ENCODE measurements around the gene TUBA4A. TPM values are rescaled to one million over a fixed set of nuclear protein-coding genes. Genes with fewer than 3 reads are reported as not detected.

Gene TUBA4A
- total and polyA plus RNA-seq, 10 of the 15 experiments (the other 5 are each of a cell fraction or from before 2014, with no cell fraction given) = 58.2 to 325 (median 134) TPM

DNA sequence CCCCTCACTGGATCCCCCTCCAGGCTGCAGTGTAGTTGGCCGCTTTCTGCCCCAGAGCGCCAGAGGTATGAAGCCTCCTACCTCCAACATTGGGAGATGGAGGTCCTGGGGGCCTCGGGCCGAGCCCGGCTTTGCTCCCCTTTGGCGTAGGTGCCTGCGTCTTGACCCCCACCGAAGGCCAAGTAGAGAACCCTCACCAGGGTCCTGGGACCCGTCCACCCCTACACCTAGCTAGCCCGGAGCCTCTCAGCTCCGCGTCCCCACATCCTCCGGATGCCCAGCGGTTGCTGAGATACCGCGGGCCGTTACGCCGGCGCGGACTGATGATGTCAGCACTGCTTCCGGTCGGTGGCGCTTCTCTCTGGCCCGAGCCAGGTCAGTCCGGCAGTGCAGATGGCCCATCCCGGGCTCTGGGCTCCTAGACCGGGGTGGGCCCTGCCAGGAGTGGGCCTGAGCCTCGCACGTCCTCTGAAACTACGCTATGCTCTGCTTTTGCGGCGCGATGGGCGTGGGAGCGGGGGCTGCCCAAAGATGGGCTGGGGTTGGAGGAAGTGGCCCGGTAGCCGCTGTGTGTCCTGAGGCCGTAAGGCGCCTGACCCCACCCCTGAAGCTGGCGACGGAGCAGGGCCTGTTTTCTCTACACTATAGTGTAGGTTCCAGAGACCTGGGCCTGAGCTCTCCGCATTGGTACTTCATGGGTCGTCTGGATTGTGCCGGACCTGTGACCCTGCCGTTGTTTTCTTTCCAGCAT lies 8.4 kb downstream of the TUBA4A start, which contains the start of the genes GLB1L and STK16 (continued):
- TF ChIP-seq, protein P1, sequence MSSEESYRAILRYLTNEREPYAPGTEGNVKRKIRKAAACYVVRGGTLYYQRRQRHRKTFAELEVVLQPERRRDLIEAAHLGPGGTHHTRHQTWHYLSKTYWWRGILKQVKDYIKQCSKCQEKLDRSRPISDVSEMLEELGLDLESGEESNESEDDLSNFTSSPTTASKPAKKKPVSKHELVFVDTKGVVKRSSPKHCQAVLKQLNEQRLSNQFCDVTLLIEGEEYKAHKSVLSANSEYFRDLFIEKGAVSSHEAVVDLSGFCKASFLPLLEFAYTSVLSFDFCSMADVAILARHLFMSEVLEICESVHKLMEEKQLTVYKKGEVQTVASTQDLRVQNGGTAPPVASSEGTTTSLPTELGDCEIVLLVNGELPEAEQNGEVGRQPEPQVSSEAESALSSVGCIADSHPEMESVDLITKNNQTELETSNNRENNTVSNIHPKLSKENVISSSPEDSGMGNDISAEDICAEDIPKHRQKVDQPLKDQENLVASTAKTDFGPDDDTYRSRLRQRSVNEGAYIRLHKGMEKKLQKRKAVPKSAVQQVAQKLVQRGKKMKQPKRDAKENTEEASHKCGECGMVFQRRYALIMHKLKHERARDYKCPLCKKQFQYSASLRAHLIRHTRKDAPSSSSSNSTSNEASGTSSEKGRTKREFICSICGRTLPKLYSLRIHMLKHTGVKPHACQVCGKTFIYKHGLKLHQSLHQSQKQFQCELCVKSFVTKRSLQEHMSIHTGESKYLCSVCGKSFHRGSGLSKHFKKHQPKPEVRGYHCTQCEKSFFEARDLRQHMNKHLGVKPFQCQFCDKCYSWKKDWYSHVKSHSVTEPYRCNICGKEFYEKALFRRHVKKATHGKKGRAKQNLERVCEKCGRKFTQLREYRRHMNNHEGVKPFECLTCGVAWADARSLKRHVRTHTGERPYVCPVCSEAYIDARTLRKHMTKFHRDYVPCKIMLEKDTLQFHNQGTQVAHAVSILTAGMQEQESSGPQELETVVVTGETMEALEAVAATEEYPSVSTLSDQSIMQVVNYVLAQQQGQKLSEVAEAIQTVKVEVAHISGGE (CRISPR knock-in tag; IDR thresholded peaks at IDR 0.05) = no peak
- TF ChIP-seq SP1 (IDR thresholded peaks at IDR 0.05; ENCODE audit: low read depth, low read length) (no peak), RELA (IDR thresholded peaks at IDR 0.05; ENCODE audit: borderline replicate concordance, partially characterized antibody) (peak; percentile 33), PML (IDR thresholded peaks at IDR 0.05; ENCODE audit: low read length) (0 out of 2 replicates have a peak, but pooled peaks have one; percentile 60), POLR2AphosphoS2 (IDR thresholded peaks at IDR 0.05; ENCODE audit: low read depth, low read length) (peak; percentile 72), BHLHE40 (IDR thresholded peaks at IDR 0.05; ENCODE audit: borderline replicate concordance in 1 of 2, low read depth in 2 of 2, low read length in 1 of 2) (peak in 1 of 2 experiments; percentile 55; a peak in 1 of 4 replicates), YBX1 (IDR thresholded peaks at IDR 0.05) (no peak), HDGF (IDR thresholded peaks at IDR 0.05) (no peak), CBX3 (IDR thresholded peaks at IDR 0.05; ENCODE audit: borderline replicate concordance, low read depth) (no peak), TCF7 (IDR thresholded peaks at IDR 0.05; ENCODE audit: borderline replicate concordance) (no peak), CHD4 (IDR thresholded peaks at IDR 0.05) (no peak), TCF3 (IDR thresholded peaks at IDR 0.05; ENCODE audit: borderline replicate concordance, insufficient read depth, low read depth, low read length) (0 out of 2 replicates have a peak, but pooled peaks have one; percentile 29), SMARCA5 (IDR thresholded peaks at IDR 0.05) (no peak), EP300 (IDR thresholded peaks at IDR 0.05; ENCODE audit: borderline replicate concordance in 1 of 2, control insufficient read depth in 1 of 2, low read depth in 2 of 2, low read length in 2 of 2) (no peak), CREB1 (IDR thresholded peaks at IDR 0.05; ENCODE audit: low read depth) (peak; percentile 97), CREM (IDR thresholded peaks at IDR 0.05; ENCODE audit: low read depth) (peak; percentile 99), RB1 (IDR thresholded peaks at IDR 0.05; ENCODE audit: borderline replicate concordance) (peak; percentile 57; the same call in 1 of the 2 replicates), CHD1 (IDR thresholded peaks at IDR 0.05; ENCODE audit: low read depth, low read length) (no peak), NFIC (IDR thresholded peaks at IDR 0.05; ENCODE audit: low read depth, low read length) (no peak), MYB (IDR thresholded peaks at IDR 0.05; ENCODE audit: borderline replicate concordance, low read depth, low read length) (no peak), EZH2 (IDR thresholded peaks at IDR 0.05; ENCODE audit: borderline replicate concordance, control insufficient read depth, low read depth, low read length) (no peak), ESRRA (IDR thresholded peaks at IDR 0.05; ENCODE audit: low read length) (no peak), NRF1 (conservative IDR thresholded peaks at IDR 0.05; ENCODE audit: low read depth, low read length) (no peak)
- TF ChIP-seq, protein P2, sequence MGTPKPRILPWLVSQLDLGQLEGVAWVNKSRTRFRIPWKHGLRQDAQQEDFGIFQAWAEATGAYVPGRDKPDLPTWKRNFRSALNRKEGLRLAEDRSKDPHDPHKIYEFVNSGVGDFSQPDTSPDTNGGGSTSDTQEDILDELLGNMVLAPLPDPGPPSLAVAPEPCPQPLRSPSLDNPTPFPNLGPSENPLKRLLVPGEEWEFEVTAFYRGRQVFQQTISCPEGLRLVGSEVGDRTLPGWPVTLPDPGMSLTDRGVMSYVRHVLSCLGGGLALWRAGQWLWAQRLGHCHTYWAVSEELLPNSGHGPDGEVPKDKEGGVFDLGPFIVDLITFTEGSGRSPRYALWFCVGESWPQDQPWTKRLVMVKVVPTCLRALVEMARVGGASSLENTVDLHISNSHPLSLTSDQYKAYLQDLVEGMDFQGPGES (IDR thresholded peaks at IDR 0.05) = no peak
- TF ChIP-seq, protein P3, sequence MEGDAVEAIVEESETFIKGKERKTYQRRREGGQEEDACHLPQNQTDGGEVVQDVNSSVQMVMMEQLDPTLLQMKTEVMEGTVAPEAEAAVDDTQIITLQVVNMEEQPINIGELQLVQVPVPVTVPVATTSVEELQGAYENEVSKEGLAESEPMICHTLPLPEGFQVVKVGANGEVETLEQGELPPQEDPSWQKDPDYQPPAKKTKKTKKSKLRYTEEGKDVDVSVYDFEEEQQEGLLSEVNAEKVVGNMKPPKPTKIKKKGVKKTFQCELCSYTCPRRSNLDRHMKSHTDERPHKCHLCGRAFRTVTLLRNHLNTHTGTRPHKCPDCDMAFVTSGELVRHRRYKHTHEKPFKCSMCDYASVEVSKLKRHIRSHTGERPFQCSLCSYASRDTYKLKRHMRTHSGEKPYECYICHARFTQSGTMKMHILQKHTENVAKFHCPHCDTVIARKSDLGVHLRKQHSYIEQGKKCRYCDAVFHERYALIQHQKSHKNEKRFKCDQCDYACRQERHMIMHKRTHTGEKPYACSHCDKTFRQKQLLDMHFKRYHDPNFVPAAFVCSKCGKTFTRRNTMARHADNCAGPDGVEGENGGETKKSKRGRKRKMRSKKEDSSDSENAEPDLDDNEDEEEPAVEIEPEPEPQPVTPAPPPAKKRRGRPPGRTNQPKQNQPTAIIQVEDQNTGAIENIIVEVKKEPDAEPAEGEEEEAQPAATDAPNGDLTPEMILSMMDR (IDR thresholded peaks at IDR 0.05 in 2 of 3, conservative IDR thresholded peaks at IDR 0.05 in 1 of 3; ENCODE audit: control insufficient read depth in 2 of 3, extremely low read depth in 1 of 3, insufficient read depth in 1 of 3, low read depth in 3 of 3, low read length in 3 of 3) = no peak

Measured in GM12878 (cell line).